GM12865 (cell line): Measurements from ENCODE around the gene FOCAD.

ENCODE experiments used
- DNase-seq: peaks from one replicate; pipeline ENCODE4 v3.0.0; 2010; ENCODE audit warnings: low read depth
- H3K4me3 ChIP-seq: 2 replicates; pipeline ENCODE4 v1.5.1; 2011; ENCODE audit warnings: mild to moderate bottlenecking, low read depth, low read length, control low read depth
- CTCF ChIP-seq: IDR thresholded peaks from 2 replicates; pipeline ENCODE4 v1.5.1; 2011; ENCODE audit warnings: low read length, control low read depth, low read depth, inconsistent platforms; ENCODE audit not compliant: insufficient read depth; ENCODE audit errors: missing control alignments

Gene FOCAD

GRCh38 chr9:20940447-20941173 lies 256.6 kb downstream of the FOCAD start:
- no peak overlapping the region for H3K4me3 ChIP-seq
- TF ChIP-seq CTCF, result no peak

GRCh38 chr9:20941174-20941690 lies 257.2 kb downstream of the FOCAD start:
- DNase-seq, result peak; percentile 83
- TF ChIP-seq CTCF, result peak; percentile 79
- H3K4me3 ChIP-seq, result no peak overlapping the region

More at GRCh38 chr9:20940447-20941173, 256.6 kb downstream of the FOCAD start:
- no peak for DNase-seq

- DNase-seq, result no peak
- no peak overlapping the region for H3K4me3 ChIP-seq
- TF ChIP-seq CTCF, result no peak
Measured at GRCh38 chr9:20944507-20944906, 260.4 kb downstream of the FOCAD start.

DNA sequence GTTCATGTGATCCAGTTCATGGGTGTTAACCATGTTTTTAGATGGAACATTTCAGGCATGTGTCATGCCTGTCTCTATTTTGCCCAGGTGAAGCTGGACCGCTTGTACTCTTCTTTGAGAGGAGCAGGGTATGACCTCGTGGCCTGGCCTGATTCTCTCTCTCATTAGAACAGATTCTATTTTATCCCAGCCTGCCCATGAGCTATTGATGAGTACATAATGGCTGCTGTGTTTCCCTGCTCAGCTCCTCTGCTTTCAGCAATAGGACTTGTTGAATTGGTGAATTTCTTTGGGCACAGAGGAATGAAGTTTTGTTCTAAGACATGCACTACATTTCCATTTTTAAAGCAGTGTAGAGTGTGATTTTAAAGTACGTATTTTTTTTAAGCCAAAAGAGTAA lies 261.2 kb downstream of the FOCAD start:
- no peak overlapping the region for H3K4me3 ChIP-seq
- no peak for DNase-seq
- no peak for TF ChIP-seq CTCF

DNA sequence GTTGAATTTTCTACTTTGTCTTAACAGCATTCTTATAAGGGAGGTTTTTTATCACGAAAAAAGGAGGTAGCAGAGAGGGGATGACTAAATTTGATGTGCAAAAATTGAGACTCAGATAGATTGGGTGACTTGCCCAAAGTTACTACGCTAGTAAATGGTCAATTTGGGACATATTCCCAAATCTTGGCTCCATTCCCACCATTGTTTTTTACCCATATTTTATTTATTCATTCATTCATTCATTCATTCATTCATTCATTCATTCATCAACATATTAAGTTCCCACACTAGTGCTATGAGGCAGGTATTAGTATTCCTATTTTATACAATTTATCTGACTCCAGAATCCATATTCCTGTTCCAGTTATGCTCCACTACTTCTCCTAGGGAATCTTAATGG lies 261.8 kb downstream of the FOCAD start:
- no peak for DNase-seq
- no peak for TF ChIP-seq CTCF
- no peak overlapping the region for H3K4me3 ChIP-seq

GRCh38 chr9:20948703-20949102 lies 264.6 kb downstream of the FOCAD start:
- no peak for TF ChIP-seq CTCF
- DNase-seq, result no peak
- no peak overlapping the region for H3K4me3 ChIP-seq

GRCh38 chr9:20950707-20951106 lies 266.6 kb downstream of the FOCAD start:
- no peak for TF ChIP-seq CTCF

More at GRCh38 chr9:20950707-20951106, 266.6 kb downstream of the FOCAD start:
- H3K4me3 ChIP-seq, result no peak overlapping the region
- DNase-seq, result no peak
